Fibroblast of peridontal ligament (primary cell): ENCODE results near the gene GNAS-AS1.

Experiments
- DNase-seq: peaks from one replicate; pipeline ENCODE4 v3.0.0-alpha.2; 2010; ENCODE audit errors: extremely low read depth

The GNAS-AS1 gene

GRCh38 chr20:58783511-58784011 is 67.1 kb downstream of the GNAS-AS1 start:
- no peak for DNase-seq

- no peak for DNase-seq
Observed at GRCh38 chr20:58781138-58781537, 69.6 kb downstream of the GNAS-AS1 start.

GRCh38 chr20:58778760-58779159 is 71.9 kb downstream of the GNAS-AS1 start:
- no peak for DNase-seq

- no peak for DNase-seq
Observed at GRCh38 chr20:58777657-58778056, 73.0 kb downstream of the GNAS-AS1 start.

GRCh38 chr20:58776109-58776508 is 74.6 kb downstream of the GNAS-AS1 start:
- no peak for DNase-seq

GRCh38 chr20:58775371-58775770 is 75.3 kb downstream of the GNAS-AS1 start:
- no peak for DNase-seq

GRCh38 chr20:58774667-58775263 is 75.9 kb downstream of the GNAS-AS1 start:
- no peak for DNase-seq

GRCh38 chr20:58774214-58774613 is 76.5 kb downstream of the GNAS-AS1 start:
- no peak for DNase-seq

GRCh38 chr20:58772786-58773185 is 77.9 kb downstream of the GNAS-AS1 start:
- no peak for DNase-seq
